ENCODE data around the gene INPP5A.

The INPP5A gene

DNA sequence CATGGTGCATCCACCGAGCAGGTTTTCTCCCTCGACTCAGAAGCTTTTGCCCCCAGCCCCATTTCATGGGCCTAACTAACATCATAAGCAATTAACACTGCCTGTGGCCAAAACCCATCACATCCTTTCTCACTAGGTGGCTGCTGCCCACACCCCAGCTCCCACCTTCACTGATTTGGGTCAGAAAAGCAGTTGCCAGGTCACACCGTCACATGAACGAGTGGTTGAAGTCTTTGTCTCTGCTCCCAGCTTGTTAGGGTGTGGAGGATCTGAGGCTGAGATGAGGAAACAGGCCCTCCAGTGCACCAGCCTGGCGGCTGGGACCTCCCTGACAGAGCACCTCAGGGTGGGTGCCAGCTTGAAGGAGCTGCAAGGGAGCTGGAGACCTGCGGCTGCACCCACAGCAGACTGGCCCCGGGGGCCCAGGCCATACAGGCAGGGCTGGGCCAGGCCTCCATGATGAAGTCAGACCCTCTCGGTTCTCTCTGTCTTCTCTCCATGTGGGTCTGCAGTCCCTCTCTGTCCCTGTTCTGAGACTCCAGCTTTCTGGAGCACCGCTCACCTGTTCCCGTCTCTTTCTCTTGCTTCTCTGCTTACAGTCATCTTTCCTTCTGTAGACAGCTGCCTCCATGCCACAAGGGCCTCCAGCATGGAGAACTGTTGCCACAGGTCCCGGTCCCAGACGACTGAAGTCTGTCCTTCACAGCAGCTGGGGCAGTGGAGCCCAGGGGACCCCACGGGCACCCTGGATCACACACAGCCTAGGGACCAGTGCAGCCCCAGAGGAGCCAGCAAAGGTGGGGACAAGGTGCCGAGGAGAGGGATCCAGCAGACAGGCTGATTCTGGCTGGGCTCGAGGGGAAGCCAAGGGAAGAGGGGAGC is 13.8 kb upstream of the INPP5A start:
- no peak overlapping the region for H3K27ac ChIP-seq (replicated peaks)
- no peaks in the 10 kb centered on the region for H3K27me3 ChIP-seq (ENCODE audit: insufficient read depth, poor library complexity, severe bottlenecking)
- TF ChIP-seq, protein P1, sequence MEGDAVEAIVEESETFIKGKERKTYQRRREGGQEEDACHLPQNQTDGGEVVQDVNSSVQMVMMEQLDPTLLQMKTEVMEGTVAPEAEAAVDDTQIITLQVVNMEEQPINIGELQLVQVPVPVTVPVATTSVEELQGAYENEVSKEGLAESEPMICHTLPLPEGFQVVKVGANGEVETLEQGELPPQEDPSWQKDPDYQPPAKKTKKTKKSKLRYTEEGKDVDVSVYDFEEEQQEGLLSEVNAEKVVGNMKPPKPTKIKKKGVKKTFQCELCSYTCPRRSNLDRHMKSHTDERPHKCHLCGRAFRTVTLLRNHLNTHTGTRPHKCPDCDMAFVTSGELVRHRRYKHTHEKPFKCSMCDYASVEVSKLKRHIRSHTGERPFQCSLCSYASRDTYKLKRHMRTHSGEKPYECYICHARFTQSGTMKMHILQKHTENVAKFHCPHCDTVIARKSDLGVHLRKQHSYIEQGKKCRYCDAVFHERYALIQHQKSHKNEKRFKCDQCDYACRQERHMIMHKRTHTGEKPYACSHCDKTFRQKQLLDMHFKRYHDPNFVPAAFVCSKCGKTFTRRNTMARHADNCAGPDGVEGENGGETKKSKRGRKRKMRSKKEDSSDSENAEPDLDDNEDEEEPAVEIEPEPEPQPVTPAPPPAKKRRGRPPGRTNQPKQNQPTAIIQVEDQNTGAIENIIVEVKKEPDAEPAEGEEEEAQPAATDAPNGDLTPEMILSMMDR (IDR thresholded peaks at IDR 0.05; ENCODE audit: insufficient read depth, low read length), result no peak
- TF ChIP-seq GABPA (IDR thresholded peaks at IDR 0.05; ENCODE audit: low read depth) (no peak), POLR2AphosphoS5 (IDR thresholded peaks at IDR 0.05; ENCODE audit: low read depth) (no peak), REST (IDR thresholded peaks at IDR 0.05; ENCODE audit: insufficient replicate concordance, low read depth) (no peak), SPI1 (IDR thresholded peaks at IDR 0.05; ENCODE audit: borderline replicate concordance, low read depth) (no peak)
- no peak for DNase-seq (ENCODE audit: low read depth in 1 of 2, low spot score in 1 of 2)
- H3K4me3 ChIP-seq (replicated peaks; ENCODE audit: insufficient read depth, low read length), result no peak overlapping the region

GRCh38 chr10:132524443-132525285 is 12.9 kb upstream of the INPP5A start:
- no peak for DNase-seq (ENCODE audit: low read depth in 1 of 2, low spot score in 1 of 2)
- no peak overlapping the region for H3K4me3 ChIP-seq (replicated peaks; ENCODE audit: insufficient read depth, low read length)
- no peaks in the 10 kb centered on the region for H3K27me3 ChIP-seq (ENCODE audit: insufficient read depth, poor library complexity, severe bottlenecking)

More at GRCh38 chr10:132524443-132525285, 12.9 kb upstream of the INPP5A start:
- TF ChIP-seq REST (IDR thresholded peaks at IDR 0.05; ENCODE audit: insufficient replicate concordance, low read depth) (no peak), SPI1 (IDR thresholded peaks at IDR 0.05; ENCODE audit: borderline replicate concordance, low read depth) (no peak), GABPA (IDR thresholded peaks at IDR 0.05; ENCODE audit: low read depth) (no peak), POLR2AphosphoS5 (IDR thresholded peaks at IDR 0.05; ENCODE audit: low read depth) (no peak)
- TF ChIP-seq, protein P1 (IDR thresholded peaks at IDR 0.05; ENCODE audit: insufficient read depth, low read length), result no peak
- H3K27ac ChIP-seq (replicated peaks), result no peak overlapping the region
